ENCODE data around the gene AJUBA.

The AJUBA gene

GRCh38 chr14:22923746-22924145 is 58.6 kb downstream of the AJUBA start:
- no peak for TF ChIP-seq CTCF (IDR thresholded peaks at IDR 0.05; ENCODE audit: low read depth, low read length)
- H3K4me3 ChIP-seq (ENCODE audit: low read depth, low read length), result no peak overlapping the region

- no peak overlapping the region for H3K4me3 ChIP-seq (ENCODE audit: low read depth, low read length)
- TF ChIP-seq CTCF (IDR thresholded peaks at IDR 0.05; ENCODE audit: low read depth, low read length), result no peak
Observed at GRCh38 chr14:22922294-22922693, 60.1 kb downstream of the AJUBA start.

All from WI38 (cell line).